ENCODE data around the gene TRHDE. TPM values are rescaled to one million over a fixed set of nuclear protein-coding genes. Genes with fewer than 3 reads are reported as not detected.
"Not testable (repeated sequence)": the region's sequence is repeated elsewhere in the genome, so short reads cannot be mapped to it uniquely, and the experiment has no call there.

TRHDE gene
- total and polyA plus RNA-seq, 2 donors (not counting 3 experiments of a cell fraction or from before 2014, with no cell fraction given) = not detected

- dilution Hi-C loops (cut with MboI; ENCODE audit: extremely low pct_ligation_motif_present, low sequenced_read_pairs); H3K4me1 ChIP-seq (ENCODE audit: control insufficient read depth, extremely low read depth, insufficient read depth, low read length); H3K27me3 ChIP-seq (ENCODE audit: control insufficient read depth in 2 of 2, insufficient read depth in 2 of 2, low read length in 2 of 2); POLR2A ChIA-PET; H3K9ac ChIP-seq (replicated peaks; ENCODE audit: extremely low read depth, insufficient read depth, low read length); H3K4me3 ChIP-seq (replicated peaks in 1 of 3; ENCODE audit: insufficient read depth in 1 of 3, low read depth in 1 of 3, low read length in 3 of 3); DNase-seq (ENCODE audit: low read depth, low spot score); H3K27ac ChIP-seq (ENCODE audit: insufficient read depth, low read depth, low read length); H2AFZ ChIP-seq (ENCODE audit: low read depth, low read length); BruUV-seq (replicated peaks); H3K9me3 ChIP-seq (replicated peaks; ENCODE audit: control insufficient read depth, insufficient read depth, low read length); H3K9me1 ChIP-seq (replicated peaks; ENCODE audit: control insufficient read depth, extremely low read depth, insufficient read depth, low read length); H3K79me2 ChIP-seq (ENCODE audit: control insufficient read depth, insufficient read depth, low read length); intact Hi-C loops (cut with micrococcal nuclease); H4K20me1 ChIP-seq (replicated peaks; ENCODE audit: control insufficient read depth, extremely low read depth, insufficient read depth, low read length); FAIRE-seq; H3K4me2 ChIP-seq (ENCODE audit: insufficient read depth, low read length); CTCF ChIA-PET; H3K36me3 ChIP-seq (ENCODE audit: control insufficient read depth in 2 of 2, extremely low read depth in 1 of 2, insufficient read depth in 2 of 2, low read length in 2 of 2): not testable (repeated sequence)
Observed at GRCh38 chr12:72520044-72520678, 248.0 kb downstream of the TRHDE start.

GRCh38 chr12:72521326-72521725, 249.2 kb downstream of the TRHDE start:
- Histone ChIP-seq H3K9ac (replicated peaks; ENCODE audit: extremely low read depth, insufficient read depth, low read length) (no peak overlapping the region), H3K79me2 (ENCODE audit: control insufficient read depth, insufficient read depth, low read length) (no peaks in the 10 kb centered on the region), H2AFZ (ENCODE audit: low read depth, low read length) (no peak overlapping the region), H3K4me2 (ENCODE audit: insufficient read depth, low read length) (no peak overlapping the region), H3K27ac (ENCODE audit: insufficient read depth, low read depth, low read length) (no peak overlapping the region), H3K9me1 (replicated peaks; ENCODE audit: control insufficient read depth, extremely low read depth, insufficient read depth, low read length) (no peaks in the 10 kb centered on the region), H3K36me3 (ENCODE audit: control insufficient read depth in 2 of 2, extremely low read depth in 1 of 2, insufficient read depth in 2 of 2, low read length in 2 of 2) (no peaks in the 10 kb centered on the region), H4K20me1 (replicated peaks; ENCODE audit: control insufficient read depth, extremely low read depth, insufficient read depth, low read length) (no peaks in the 10 kb centered on the region), H3K4me3 (replicated peaks in 1 of 3; ENCODE audit: insufficient read depth in 1 of 3, low read depth in 1 of 3, low read length in 3 of 3) (no peak overlapping the region), H3K9me3 (replicated peaks; ENCODE audit: control insufficient read depth, insufficient read depth, low read length) (peaks cover 2% of the 10 kb centered on the region), H3K27me3 (ENCODE audit: control insufficient read depth in 2 of 2, insufficient read depth in 2 of 2, low read length in 2 of 2) (no peaks in the 10 kb centered on the region), H3K4me1 (ENCODE audit: control insufficient read depth, extremely low read depth, insufficient read depth, low read length) (no peaks in the 10 kb centered on the region)
- dilution Hi-C loops (cut with MboI; ENCODE audit: extremely low pct_ligation_motif_present, low sequenced_read_pairs) = no loop called here
- no peak for FAIRE-seq
- no peak for DNase-seq (ENCODE audit: low read depth, low spot score)
- POLR2A ChIA-PET = no interaction called here
- TF ChIP-seq FOS (IDR thresholded peaks at IDR 0.05; ENCODE audit: borderline replicate concordance, insufficient read depth, low read length) (no peak), GATA2 (IDR thresholded peaks at IDR 0.05; ENCODE audit: insufficient read depth, insufficient read length, low read depth, low read length) (no peak), JUN (IDR thresholded peaks at IDR 0.05; ENCODE audit: borderline replicate concordance, insufficient read depth, insufficient read length, low read depth) (no peak), CTCF (IDR thresholded peaks at IDR 0.05; ENCODE audit: extremely low read depth in 1 of 2, insufficient read depth in 1 of 2, low read depth in 1 of 2, low read length in 2 of 2) (no peak), POLR2A (IDR thresholded peaks at IDR 0.05; ENCODE audit: low read depth, low read length) (no peak), MAX (IDR thresholded peaks at IDR 0.05; ENCODE audit: insufficient read depth, insufficient read length) (no peak), POLR2AphosphoS5 (IDR thresholded peaks at IDR 0.05; ENCODE audit: insufficient read depth, low read depth, low read length) (no peak), EZH2 (IDR thresholded peaks at IDR 0.05; ENCODE audit: borderline replicate concordance, low read depth, low read length, severe bottlenecking) (no peak), MYC (IDR thresholded peaks at IDR 0.05; ENCODE audit: low read depth, low read length) (no peak)
- no TSS peak for BruUV-seq (replicated peaks)
- intact Hi-C loops (cut with micrococcal nuclease) = no loop called here
- CTCF ChIA-PET = no interaction called here
